Kasumi-1 (cell line): ENCODE results near the gene LEMD1.
"Not testable (repeated sequence)": the region's sequence is repeated elsewhere in the genome, so short reads cannot be mapped to it uniquely, and the experiment has no call there.

Experiments
- DNase-seq, 2 experiments: peaks; one replicate each; lab custom pipeline; 2025; lab: John Stamatoyannopoulos, UW

LEMD1 gene

DNA sequence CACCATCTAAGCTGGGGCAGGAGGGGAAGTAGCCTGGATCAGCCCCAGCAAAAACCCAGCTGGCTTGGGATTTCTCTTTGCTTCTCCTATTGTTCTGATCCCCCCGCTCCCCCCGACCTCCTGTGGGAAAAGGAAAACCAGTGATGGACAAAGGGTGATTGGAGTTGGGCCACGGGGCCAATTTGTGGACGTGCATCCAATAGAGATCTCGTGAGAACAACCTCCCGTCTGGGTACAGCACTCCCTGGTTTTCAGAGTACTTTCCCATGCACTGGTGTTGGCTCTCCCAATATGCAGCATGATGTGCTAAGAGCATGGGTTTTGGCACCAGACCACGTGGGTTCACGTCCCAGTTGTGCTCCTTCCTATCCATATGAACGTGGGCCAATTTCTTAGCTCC, 25.0 kb upstream of the LEMD1 start:
- DNase-seq: no peak

DNA sequence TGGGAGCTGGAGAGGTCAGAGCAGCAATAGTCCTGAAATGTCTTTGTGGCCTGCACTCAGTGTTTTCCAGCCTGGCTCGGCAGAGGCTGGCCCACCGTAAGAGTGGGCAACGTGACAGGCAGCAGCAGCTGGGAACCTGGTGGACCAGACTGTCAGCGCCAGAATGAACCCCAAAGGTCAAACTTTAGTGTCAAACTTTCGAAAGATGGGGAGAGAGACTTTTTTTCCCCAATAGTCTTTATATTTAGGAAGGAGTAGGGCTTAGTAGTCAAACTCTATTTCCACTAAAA, 23.7 kb upstream of the LEMD1 start:
- no peak for DNase-seq

DNA sequence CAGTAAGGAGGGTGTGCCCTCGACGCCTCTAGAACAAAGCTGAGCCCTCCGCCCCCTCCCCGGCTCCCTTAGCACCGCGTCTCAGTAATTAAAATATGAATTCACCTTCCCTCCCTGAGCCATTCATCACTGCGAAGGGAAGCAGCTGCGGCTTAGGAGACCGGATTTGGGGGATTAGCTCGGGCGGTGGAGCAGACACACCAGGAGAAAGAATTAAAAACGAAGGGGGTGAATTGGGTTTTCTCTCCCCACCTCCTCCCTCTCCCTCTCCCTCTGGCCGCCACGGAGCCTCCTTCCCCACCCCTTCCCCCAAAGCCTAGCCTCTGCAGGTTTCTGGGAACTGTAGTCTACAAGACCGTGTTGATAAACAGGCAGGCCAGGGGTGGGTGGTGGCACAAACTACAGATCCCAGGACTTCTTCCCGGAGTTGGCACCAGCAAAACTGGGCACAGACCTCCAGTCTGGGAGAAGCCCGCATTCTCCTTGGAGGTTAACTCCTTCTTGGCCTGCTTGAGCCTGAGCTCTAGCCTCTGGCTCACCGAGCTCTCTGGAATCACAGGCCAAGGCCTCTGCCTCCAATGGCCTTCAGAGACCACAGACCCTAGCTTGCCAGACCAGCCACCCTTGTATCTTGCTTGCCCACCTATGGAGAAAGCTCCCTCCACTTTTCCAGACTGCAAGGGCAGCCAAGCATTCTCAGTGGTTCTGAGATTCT, 23.2 kb upstream of the LEMD1 start:
- no peak for DNase-seq

DNA sequence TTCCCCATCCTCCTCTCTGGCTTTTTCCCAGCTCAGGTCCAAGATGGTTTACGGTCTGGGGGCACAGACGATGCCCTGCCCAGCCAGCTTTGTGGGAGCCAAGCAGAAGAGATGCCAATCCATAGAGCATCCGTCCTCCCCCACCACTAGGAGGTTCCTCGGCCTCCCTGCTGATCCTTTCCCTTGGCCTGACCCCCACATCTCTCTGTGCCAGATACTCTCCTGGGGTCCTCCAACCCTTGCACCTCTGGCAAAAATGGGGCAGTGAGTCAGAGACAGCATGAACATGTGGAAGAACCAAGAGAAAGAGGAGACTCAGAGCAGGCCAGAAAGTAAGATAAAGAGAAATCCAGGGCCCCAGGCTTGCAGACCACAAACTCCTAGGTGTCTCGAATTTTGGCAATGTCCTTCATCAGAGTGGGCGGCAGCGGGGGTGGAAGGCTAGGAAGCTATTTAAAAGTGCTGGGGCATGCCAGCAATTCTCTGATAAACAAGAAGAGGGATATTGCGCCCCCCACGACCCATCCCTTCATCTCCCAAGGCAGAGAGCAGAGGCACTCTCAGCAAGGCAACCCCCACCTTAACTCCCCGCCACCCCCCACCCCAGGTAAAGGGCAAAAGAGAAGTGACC, 22.6 kb upstream of the LEMD1 start:
- DNase-seq: no peak

DNA sequence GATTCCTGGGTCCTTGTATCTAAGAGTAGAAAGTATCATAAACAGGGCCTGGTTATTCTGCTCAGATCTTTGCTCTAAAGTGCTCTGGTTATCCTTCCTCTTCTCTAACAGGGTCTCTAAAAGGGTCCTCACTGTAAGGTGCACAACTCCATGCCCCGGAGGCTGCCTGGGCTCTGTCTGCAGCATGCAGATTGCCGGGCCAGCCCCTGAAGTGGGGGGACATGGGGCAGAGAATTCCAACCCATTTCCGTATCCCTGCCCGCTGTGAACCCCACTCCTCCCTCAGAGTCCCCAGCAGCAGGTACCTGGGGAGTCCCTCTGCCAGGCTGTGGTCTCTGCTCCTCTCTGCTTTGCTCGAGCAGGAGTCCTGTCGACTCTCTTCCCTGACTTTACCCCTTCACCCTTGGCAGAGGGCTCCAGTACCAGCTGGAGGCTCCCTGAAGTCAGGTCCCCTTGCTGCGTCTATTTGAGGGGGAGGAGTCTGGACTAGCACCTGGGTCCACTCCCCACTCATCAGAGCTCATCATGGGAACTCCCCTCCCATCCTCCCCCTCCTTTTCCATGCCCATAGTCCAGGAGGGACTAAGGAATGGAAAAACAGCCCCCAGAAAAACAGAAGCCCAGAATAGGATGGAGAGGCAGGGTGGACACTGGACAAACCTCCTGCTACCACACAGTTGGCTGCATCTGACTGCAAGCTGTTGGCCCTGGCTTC, 21.9 kb upstream of the LEMD1 start:
- no peak for DNase-seq

DNA sequence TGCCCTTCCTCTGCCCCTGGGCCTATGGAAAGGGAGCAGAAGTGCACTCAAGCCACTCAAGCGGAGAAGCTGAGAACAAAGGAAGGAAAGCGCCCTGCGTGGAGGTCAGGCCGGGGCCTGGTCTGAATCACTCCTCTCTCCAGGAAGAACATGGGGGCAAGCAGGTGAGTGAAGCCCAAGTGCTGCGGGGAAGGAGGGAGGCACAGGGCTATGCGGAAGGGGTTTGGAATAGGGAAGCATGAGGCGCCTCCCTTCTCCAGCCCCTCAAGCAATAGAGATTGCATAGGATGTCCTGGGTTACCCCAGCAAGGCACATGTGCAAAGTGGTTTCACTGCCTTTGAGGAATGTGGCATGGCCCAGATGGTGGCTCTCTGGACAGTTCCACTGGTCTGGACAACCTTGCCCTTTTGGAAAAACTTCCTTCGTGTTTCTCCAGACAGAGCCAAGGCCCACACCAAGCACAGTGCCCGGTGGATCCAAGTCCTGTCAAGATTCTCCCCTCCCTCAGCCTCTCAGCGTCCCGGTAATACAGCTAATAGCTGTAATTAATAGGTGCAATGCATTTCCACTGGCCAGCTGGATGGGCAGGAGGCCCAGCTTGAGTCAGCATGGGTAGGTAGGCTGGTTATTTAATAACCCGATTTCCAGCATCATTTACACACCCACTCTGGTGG, 20.3 kb upstream of the LEMD1 start:
- DNase-seq: no peak

GRCh38 chr1:205441716-205442050, 19.8 kb upstream of the LEMD1 start:
- DNase-seq: no peak

DNA sequence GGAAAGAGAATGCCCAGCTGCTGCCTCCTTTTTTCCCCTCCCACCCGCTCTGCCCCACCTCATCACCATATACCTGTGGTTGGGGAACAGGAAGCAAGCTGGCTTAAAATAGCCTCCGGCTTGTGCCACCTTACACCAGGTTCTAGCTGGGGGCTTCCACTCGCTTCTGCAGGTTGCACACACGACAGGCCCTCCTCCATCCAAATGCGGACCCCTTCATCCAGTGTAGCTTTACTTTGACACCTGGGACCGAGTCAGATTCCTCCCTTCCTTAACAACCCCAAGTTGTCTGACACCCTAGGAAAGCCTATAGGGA, 19.4 kb upstream of the LEMD1 start:
- DNase-seq: no peak

- DNase-seq: peak; percentile 65 to 69
Observed at GRCh38 chr1:205440476-205441317, 18.8 kb upstream of the LEMD1 start.

GRCh38 chr1:205440121-205440475, 18.2 kb upstream of the LEMD1 start:
- DNase-seq: no peak

GRCh38 chr1:205438213-205439158, 16.6 kb upstream of the LEMD1 start:
- DNase-seq: peak; percentile 32 to 60

- DNase-seq: no peak
Observed at GRCh38 chr1:205437570-205437969, 15.7 kb upstream of the LEMD1 start.

DNA sequence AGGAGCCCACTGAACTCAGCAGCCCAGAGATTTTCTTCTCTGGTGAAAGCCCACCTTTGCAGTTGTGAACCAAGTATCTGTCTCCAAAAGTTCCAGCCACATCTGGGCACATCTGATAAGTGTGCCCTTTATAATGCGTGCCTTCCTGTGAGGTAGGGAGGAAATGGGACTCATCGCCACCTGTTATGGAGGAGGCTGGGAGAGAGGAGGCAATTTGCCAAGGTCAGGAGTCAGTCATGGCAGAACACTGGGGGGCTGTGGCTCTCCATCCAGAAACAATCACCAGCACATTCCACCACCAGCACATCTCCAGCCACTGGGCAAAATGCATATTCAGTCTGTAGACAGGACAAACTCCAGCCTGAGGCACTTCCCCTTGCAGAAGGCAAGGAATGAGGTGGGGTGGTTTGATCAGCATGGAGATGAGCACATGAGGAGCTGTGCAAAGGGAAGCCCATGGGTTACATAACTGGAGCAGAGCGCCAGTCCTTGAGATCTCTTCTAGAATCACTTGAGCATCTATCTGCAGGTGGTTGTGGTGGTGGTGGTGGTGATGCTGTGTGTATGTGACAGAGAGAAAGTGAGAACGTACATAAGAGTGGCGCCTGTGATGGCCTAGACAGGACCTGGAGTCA, 15.0 kb upstream of the LEMD1 start:
- DNase-seq: no peak

- DNase-seq: no peak
Observed at GRCh38 chr1:205435578-205436573, 14.0 kb upstream of the LEMD1 start.

DNA sequence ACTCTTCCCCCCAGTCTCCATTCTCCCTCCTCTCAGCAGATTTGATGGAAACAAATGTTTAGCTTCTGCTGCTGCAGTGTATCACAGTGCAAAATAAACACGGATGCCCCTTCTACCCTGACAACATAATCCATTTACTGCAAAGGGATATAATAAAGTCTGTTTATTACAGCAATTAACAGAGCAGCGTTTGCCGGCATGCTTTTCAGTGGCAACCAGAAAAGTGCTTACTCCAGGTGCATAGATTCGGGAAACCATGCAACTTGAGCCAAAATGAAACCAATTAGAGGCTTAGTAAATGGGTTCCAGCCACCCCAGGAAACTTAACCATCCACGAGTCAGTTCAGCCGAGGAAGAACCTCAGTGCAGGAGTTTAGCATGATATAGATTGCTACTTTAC, 12.9 kb upstream of the LEMD1 start:
- DNase-seq: no peak

DNA sequence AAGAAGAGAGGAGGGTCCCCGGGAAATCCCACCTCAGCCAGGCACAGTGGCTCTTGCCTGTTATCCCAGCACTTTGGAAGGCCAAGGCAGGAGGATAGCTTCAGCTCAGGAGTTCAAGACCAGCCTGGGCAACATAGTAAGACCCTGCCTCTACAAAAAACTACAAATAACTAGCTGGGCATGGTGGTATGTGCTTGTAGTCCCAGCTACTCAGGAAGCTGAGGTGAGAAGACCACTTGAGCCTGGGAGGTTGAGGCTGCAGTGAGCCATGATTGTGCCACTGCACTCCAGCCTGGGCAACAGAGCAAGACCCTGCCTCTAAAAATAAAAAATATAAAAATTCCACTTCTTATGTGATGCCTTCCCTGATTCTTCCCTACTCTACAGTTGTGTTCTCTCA, 10.8 kb upstream of the LEMD1 start:
- not testable (repeated sequence) for DNase-seq

GRCh38 chr1:205432116-205432515, 10.3 kb upstream of the LEMD1 start:
- DNase-seq: no peak

- DNase-seq: no peak
Observed at GRCh38 chr1:205430696-205431305, 8.9 kb upstream of the LEMD1 start.
